ENCODE measurements around the gene ARF5. TPM values are rescaled to one million over a fixed set of nuclear protein-coding genes. Genes with fewer than 3 reads are reported as not detected.

Gene ARF5
- total RNA-seq, 1 donor from 2014 or later = 110 TPM

GRCh38 chr7:127588697-127589482 lies 679 bp downstream of the ARF5 start:
- Mint-ChIP-seq H3K4me3 (peak overlapping the region; percentile 98), H3K27me3 (no peaks in the 10 kb centered on the region), H3K4me1 (peaks cover 42% of the 10 kb centered on the region), H3K27ac (peak overlapping the region; percentile 80), H3K36me3 (ENCODE audit: low read depth) (peaks cover 29% of the 10 kb centered on the region), H3K9me3 (no peaks in the 10 kb centered on the region)
- no peak for ATAC-seq (ENCODE audit: low read depth)
- DNase-seq = no peak
- ChIA-PET POLR2A (interaction anchor here (0.6 to 1.9 kb wide), 2 partner anchors 62 to 197 kb away, joined by 5 to 10 read pairs; partner anchors contain the start of gene ZNF800), CTCF (no interaction called here)
- intact Hi-C loops (cut with micrococcal nuclease) = loop anchor here (1.0 to 10.0 kb wide), 3 partner anchors 62 to 518 kb away; no protein-coding TSS in a partner anchor
- TF ChIP-seq, protein P1, sequence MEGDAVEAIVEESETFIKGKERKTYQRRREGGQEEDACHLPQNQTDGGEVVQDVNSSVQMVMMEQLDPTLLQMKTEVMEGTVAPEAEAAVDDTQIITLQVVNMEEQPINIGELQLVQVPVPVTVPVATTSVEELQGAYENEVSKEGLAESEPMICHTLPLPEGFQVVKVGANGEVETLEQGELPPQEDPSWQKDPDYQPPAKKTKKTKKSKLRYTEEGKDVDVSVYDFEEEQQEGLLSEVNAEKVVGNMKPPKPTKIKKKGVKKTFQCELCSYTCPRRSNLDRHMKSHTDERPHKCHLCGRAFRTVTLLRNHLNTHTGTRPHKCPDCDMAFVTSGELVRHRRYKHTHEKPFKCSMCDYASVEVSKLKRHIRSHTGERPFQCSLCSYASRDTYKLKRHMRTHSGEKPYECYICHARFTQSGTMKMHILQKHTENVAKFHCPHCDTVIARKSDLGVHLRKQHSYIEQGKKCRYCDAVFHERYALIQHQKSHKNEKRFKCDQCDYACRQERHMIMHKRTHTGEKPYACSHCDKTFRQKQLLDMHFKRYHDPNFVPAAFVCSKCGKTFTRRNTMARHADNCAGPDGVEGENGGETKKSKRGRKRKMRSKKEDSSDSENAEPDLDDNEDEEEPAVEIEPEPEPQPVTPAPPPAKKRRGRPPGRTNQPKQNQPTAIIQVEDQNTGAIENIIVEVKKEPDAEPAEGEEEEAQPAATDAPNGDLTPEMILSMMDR (IDR thresholded peaks at IDR 0.05) = no peak

- TF ChIP-seq, protein P1 (IDR thresholded peaks at IDR 0.05) = no peak
- no peaks in the 10 kb centered on the region for H3K27me3 Mint-ChIP-seq
- H3K9me3 Mint-ChIP-seq = no peaks in the 10 kb centered on the region
- peaks cover 29% of the 10 kb centered on the region for H3K36me3 Mint-ChIP-seq (ENCODE audit: low read depth)
- no peak overlapping the region for H3K27ac Mint-ChIP-seq
- POLR2A ChIA-PET = no interaction called here
- ATAC-seq (ENCODE audit: low read depth) = no peak
- CTCF ChIA-PET = no interaction called here
- peaks cover 33% of the 10 kb centered on the region for H3K4me1 Mint-ChIP-seq
- intact Hi-C loops (cut with micrococcal nuclease) = loop anchor here (5.0 to 10.0 kb wide), 2 partner anchors 245 to 517 kb away; no protein-coding TSS in a partner anchor
- no peak for DNase-seq
- peak overlapping the region; percentile 98 for H3K4me3 Mint-ChIP-seq
Observed at GRCh38 chr7:127589896-127590295, 1.7 kb downstream of the ARF5 start.

DNA sequence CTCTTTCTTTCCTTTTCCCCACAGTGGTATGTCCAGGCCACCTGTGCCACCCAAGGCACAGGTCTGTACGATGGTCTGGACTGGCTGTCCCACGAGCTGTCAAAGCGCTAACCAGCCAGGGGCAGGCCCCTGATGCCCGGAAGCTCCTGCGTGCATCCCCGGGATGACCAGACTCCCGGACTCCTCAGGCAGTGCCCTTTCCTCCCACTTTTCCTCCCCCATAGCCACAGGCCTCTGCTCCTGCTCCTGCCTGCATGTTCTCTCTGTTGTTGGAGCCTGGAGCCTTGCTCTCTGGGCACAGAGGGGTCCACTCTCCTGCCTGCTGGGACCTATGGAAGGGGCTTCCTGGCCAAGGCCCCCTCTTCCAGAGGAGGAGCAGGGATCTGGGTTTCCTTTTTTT lies 3.0 kb downstream of the ARF5 start:
- Mint-ChIP-seq H3K4me1 (peaks cover 25% of the 10 kb centered on the region), H3K27me3 (no peaks in the 10 kb centered on the region), H3K27ac (no peak overlapping the region), H3K4me3 (no peak overlapping the region), H3K36me3 (ENCODE audit: low read depth) (peaks cover 28% of the 10 kb centered on the region), H3K9me3 (no peaks in the 10 kb centered on the region)
- intact Hi-C loops (cut with micrococcal nuclease) = no loop called here
- CTCF ChIA-PET = no interaction called here
- POLR2A ChIA-PET = no interaction called here
- TF ChIP-seq, protein P1 (IDR thresholded peaks at IDR 0.05) = no peak
- ATAC-seq (ENCODE audit: low read depth) (no peak), DNase-seq (no peak)

- POLR2A ChIA-PET = no interaction called here
- Mint-ChIP-seq H3K27ac (no peak overlapping the region), H3K4me1 (peaks cover 21% of the 10 kb centered on the region), H3K4me3 (no peak overlapping the region), H3K27me3 (no peaks in the 10 kb centered on the region), H3K9me3 (no peaks in the 10 kb centered on the region), H3K36me3 (ENCODE audit: low read depth) (peaks cover 28% of the 10 kb centered on the region)
- intact Hi-C loops (cut with micrococcal nuclease) = no loop called here
- TF ChIP-seq, protein P1 (IDR thresholded peaks at IDR 0.05) = no peak
- ATAC-seq (ENCODE audit: low read depth) (no peak), DNase-seq (no peak)
- CTCF ChIA-PET = no interaction called here
Observed at GRCh38 chr7:127591591-127591990, 3.4 kb downstream of the ARF5 start.

GRCh38 chr7:127592550-127592949 lies 4.3 kb downstream of the ARF5 start:
- TF ChIP-seq, protein P1 (IDR thresholded peaks at IDR 0.05) = no peak
- H3K4me3 Mint-ChIP-seq = no peak overlapping the region
- H3K27me3 Mint-ChIP-seq = no peaks in the 10 kb centered on the region
- CTCF ChIA-PET = no interaction called here
- DNase-seq (no peak), ATAC-seq (ENCODE audit: low read depth) (no peak)
- H3K9me3 Mint-ChIP-seq = no peaks in the 10 kb centered on the region
- POLR2A ChIA-PET = interaction anchor here (0.7 kb wide), 1 partner anchor 7 kb away, joined by 3 read pairs; the partner anchor contains the start of gene GCC1
- H3K4me1 Mint-ChIP-seq = peaks cover 16% of the 10 kb centered on the region
- H3K27ac Mint-ChIP-seq = no peak overlapping the region
- peaks cover 28% of the 10 kb centered on the region for H3K36me3 Mint-ChIP-seq (ENCODE audit: low read depth)
- intact Hi-C loops (cut with micrococcal nuclease) = no loop called here

Measured in activated B cell treated with CpG ODN at 0.5 μM for 24 hours (primary cell).